ENCODE data around the gene FHAD1.

DNA sequence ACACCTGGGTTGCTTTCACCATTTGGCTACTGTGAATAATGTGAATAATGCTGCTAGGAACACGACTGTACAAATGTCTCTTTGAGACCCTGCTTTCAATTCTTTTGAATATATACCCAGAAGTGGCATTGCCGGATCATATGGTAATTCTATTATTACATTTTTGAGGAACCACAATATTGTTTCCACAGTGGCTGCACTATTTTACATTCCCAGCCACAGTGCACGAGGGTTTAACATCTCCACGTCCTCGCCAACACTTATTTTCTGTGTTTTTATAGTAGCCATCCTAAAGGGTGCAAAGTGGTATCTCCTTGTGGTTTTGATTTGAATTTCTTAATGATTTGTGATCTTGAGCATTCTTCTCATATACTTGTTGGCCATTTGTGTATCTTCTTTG, 15.7 kb downstream of the FHAD1 start:
- TF ChIP-seq CTCF (IDR thresholded peaks at IDR 0.05; ENCODE audit: low read depth, low read length, missing input control) (no peak), JUND (IDR thresholded peaks at IDR 0.05) (no peak)

Measured in liver (tissue), 3 donors.